Fibroblast of pulmonary artery (primary cell): ENCODE measurements around the gene NSD1.
A peak's percentile ranks its signal among the peaks of the same experiment; 100 is the strongest.

ENCODE experiments used
- DNase-seq: peaks from one replicate; pipeline ENCODE4 v3.0.0-alpha.2; 2010; ENCODE audit warnings: low read depth
- H3K4me3 ChIP-seq: replicated peaks from 2 replicates; pipeline ENCODE4 v1.5.1; 2011; ENCODE audit warnings: low read depth, mild to moderate bottlenecking, control low read depth, low read length, moderate library complexity
- TF ChIP-seq, protein P1 (sequence below): IDR thresholded peaks from 2 replicates; pipeline ENCODE4 v1.5.1; 2011; ENCODE audit warnings: mild to moderate bottlenecking, control low read depth, low read length, inconsistent platforms; ENCODE audit errors: missing control alignments

Gene NSD1

DNA sequence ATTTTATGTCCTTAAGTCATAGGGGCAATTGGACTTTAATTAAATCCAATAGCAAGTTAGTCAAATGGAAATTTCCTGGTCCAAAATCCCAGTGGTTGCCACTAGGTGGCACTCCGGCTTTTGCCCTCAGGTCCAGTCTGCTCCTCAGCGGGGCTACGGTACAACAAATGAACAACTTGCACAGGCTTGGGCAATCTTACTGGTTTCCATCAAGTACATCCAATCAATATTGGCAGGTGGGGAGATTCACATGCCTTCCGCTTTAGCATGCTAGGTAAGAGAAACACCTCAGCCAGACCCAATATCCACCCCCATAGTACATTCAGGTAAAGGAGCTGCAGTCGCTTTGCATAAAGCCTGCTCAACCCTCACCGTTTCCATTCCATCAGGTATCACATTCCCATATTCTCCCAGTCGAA, 184.4 kb downstream of the NSD1 start:
- no peak overlapping the region for H3K4me3 ChIP-seq
- TF ChIP-seq, protein P1, sequence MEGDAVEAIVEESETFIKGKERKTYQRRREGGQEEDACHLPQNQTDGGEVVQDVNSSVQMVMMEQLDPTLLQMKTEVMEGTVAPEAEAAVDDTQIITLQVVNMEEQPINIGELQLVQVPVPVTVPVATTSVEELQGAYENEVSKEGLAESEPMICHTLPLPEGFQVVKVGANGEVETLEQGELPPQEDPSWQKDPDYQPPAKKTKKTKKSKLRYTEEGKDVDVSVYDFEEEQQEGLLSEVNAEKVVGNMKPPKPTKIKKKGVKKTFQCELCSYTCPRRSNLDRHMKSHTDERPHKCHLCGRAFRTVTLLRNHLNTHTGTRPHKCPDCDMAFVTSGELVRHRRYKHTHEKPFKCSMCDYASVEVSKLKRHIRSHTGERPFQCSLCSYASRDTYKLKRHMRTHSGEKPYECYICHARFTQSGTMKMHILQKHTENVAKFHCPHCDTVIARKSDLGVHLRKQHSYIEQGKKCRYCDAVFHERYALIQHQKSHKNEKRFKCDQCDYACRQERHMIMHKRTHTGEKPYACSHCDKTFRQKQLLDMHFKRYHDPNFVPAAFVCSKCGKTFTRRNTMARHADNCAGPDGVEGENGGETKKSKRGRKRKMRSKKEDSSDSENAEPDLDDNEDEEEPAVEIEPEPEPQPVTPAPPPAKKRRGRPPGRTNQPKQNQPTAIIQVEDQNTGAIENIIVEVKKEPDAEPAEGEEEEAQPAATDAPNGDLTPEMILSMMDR: peak; percentile 94
- DNase-seq: peak; percentile 88

DNA sequence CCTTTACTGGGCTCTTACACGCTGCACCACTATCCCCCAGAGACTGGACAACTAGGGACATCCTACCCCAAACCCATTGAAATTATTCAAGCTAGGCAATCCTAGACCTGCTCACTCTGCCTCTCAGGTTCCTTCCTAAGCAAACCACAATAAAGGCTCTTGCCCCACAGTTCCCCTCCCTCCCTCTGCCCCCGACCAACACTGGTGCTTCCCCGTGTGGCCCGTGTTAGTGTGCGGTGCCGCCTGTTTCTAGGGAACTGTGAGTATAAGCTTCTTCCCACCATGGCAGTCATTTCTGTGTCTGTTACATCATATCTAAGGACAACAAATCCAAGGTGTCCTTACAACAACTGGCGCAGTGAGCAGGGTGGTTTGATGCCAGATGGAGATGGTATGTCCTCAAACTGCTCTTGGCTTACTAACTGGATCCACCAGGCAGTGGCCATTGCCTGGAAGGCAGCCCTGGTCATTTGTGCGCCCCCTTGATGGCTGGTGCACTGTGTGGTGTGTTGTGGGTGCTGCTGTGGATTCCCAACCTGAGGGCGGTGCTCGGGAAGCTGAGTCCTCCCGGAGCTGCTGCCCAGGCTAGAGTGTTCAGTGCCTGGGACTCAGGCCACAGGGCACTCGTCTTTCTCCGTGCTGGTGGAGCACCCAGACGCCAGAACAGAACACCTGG, 186.5 kb downstream of the NSD1 start:
- TF ChIP-seq, protein P1: no peak
- H3K4me3 ChIP-seq: no peak overlapping the region
- DNase-seq: no peak

DNA sequence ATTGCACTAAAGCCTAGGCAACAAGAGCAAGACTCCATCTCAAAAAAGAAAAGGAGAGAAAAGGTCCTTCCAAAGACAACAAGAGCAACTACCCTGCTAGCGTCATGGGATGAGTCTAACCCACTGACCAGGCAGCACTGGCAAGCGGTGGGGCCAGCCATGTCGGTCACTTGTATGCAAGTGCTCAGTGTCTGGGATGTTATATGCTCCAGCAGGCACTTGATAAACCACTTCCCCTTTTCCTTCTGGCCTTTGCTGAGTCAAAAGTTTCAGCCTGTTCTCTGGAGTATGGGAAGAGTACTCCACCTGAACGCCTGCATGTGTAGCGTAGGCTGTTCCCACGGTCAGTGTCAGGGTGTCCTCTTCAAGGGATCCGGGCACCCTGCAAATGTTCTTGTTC, 187.3 kb downstream of the NSD1 start:
- no peak for DNase-seq
- H3K4me3 ChIP-seq: no peak overlapping the region
- TF ChIP-seq, protein P1: no peak

DNA sequence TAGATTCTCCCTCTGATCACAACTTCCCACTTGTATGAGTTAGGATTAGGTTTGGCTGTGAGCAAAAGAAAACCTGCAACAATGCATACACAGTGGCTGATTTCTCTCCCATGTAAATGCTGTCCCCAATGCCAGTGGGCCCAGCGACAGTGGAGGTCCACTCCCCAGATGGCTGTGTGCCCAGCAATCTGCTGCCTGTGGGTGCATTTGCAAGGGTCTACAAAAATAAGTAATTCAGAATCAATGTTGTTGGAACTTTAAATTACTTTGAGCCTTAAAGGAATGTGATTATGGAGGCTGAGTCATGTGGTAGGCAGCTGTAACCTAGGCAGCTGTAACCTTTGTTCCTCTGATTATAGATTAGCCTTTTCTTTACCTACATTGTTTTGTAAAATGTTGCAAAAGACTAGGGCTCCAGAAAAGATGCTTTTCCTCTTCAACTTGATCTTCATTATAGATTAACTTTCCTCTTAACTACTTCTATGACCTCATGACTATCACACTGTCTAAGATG, 192.4 kb downstream of the NSD1 start:
- no peak overlapping the region for H3K4me3 ChIP-seq
- TF ChIP-seq, protein P1: no peak
- no peak for DNase-seq

DNA sequence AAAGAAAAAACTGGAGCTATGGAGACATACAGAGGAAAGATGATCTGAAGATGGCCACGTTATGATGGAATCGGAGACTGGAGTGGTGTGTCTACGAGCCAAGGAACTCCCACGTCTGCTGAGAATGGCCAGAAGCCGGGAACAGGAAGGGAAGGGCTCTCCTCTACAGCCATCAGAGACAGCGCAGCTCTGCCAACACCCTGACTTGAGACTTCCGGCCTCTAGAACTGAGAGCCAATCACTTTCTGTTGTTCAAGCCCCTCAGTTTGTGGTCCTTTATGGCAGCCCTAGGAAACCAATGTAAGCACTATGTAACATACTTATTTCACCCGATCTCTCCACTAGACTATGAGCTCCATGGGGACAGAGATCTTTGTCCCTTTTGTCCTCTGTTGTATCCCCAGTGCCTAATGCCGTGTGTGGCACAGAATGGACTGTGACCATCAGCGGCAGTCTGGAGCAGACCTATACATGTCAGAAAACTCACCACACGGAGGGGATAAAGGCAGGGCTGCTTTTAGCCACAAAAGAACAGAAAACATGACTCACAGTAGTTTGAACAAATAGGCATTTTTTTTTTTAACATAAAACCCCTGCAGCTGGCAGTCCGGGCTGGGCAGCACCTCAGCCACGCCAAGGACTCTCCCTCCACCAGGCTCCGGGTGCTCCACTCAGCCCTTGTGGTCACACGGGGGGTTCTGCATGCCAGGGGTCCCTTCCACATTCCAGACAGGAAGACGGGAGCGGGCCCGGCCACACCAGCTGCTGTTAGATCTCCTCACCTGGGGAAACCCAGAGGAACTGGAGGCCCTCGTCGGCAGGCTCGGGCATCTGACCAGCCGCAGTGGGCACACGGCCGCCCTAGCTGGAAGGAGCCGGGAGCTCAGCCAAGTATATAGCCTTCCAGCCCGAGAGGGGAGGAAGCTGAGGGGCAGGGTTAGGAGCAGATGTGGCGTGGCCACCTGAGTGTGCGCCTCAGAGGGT, 194.3 kb downstream of the NSD1 start:
- no peak overlapping the region for H3K4me3 ChIP-seq
- DNase-seq: peak; percentile 77
- TF ChIP-seq, protein P1: no peak

DNA sequence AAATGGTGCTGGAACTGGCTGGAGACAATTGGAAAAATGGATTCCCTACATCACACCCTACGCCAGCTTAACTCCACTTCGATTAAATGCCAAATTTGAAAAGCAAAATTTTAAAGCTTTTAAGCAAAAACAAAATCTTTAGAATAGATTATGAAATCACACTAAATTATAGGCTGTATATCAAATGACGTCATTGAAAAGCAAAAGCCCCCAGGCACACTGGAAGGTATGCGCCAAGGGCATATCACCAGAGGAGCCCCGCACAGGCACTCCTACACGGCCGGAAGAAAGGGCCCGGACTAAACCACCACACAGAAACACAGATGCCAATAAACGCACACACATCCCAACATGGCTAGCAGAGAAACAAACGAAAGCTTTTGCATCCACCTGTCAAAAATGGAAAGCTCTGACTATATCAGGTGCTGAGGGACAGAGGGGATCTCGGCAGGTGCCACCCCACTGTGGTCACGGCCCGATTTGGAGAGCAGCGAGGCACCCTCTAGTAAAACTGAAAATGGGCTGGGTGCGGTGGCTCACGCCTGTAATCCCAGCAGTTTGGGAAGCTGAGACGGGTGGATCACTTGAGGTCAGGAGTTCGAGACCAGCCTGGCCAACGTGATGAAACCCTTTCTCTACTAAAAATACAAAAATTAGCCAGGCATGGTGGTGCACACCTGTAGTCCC, 195.1 kb downstream of the NSD1 start:
- no peak for DNase-seq
- TF ChIP-seq, protein P1: no peak
- no peak overlapping the region for H3K4me3 ChIP-seq
